Stimulated activated CD4-positive, alpha-beta T cell treated with anti-CD3 and anti-CD28 coated beads, Interleukin-1b, Interleukin-23, amount 100 ng/mL, for 24 hours (primary cell): ENCODE results near the gene ENTREP3.
A peak's percentile ranks its signal among the peaks of the same experiment; 100 is the strongest.
"Not testable (repeated sequence)": the region's sequence is repeated elsewhere in the genome, so short reads cannot be mapped to it uniquely, and the experiment has no call there.

ENCODE experiments used
- DNase-seq, 4 experiments: peaks; one replicate each; pipeline ENCODE4 v3.0.0-alpha.2; 2020; ENCODE audit warnings: low read depth in 4 of 4, low spot score in 1 of 4

The ENTREP3 gene

GRCh38 chr1:155253208-155253607 is 2.1 kb downstream of the ENTREP3 start:
- no peak for DNase-seq

GRCh38 chr1:155251566-155251965 is 3.7 kb downstream of the ENTREP3 start:
- no peak for DNase-seq

- peak; percentile 93 to 97 (median 96) for DNase-seq
These were observed 4.4 kb downstream of the ENTREP3 start for GRCh38 chr1:155250633-155251449.

- DNase-seq, result no peak
These were observed 5.0 kb downstream of the ENTREP3 start for GRCh38 chr1:155250246-155250632.

GRCh38 chr1:155247667-155248553 is 7.4 kb downstream of the ENTREP3 start:
- no peak for DNase-seq

- not testable (repeated sequence) for DNase-seq
These were observed 8.5 kb downstream of the ENTREP3 start for GRCh38 chr1:155246796-155247195.

- DNase-seq, result no peak
These were observed 10.1 kb downstream of the ENTREP3 start for GRCh38 chr1:155245163-155245524.

- peak; percentile 73 to 96 (median 80) for DNase-seq
These were observed 10.7 kb downstream of the ENTREP3 start for GRCh38 chr1:155244368-155245162.

- no peak for DNase-seq
These were observed 12.4 kb downstream of the ENTREP3 start for GRCh38 chr1:155242805-155243358.

- DNase-seq, result no peak
These were observed 13.4 kb downstream of the ENTREP3 start for GRCh38 chr1:155241841-155242264.

GRCh38 chr1:155241069-155241679 is 14.1 kb downstream of the ENTREP3 start:
- peak in 2 of 4 experiments; percentile 45 to 50 for DNase-seq

GRCh38 chr1:155236451-155236850 is 18.8 kb downstream of the ENTREP3 start:
- DNase-seq, result no peak

GRCh38 chr1:155235375-155235774 is 19.9 kb downstream of the ENTREP3 start:
- not testable (repeated sequence) for DNase-seq

- DNase-seq, result not testable (repeated sequence)
These were observed 21.8 kb downstream of the ENTREP3 start for GRCh38 chr1:155233502-155233901.

GRCh38 chr1:155232001-155232978 is 23.0 kb downstream of the ENTREP3 start:
- not testable (repeated sequence) for DNase-seq

GRCh38 chr1:155231302-155231701 is 24.0 kb downstream of the ENTREP3 start:
- DNase-seq, result not testable (repeated sequence)

- no peak for DNase-seq
These were observed 27.2 kb downstream of the ENTREP3 start for GRCh38 chr1:155228096-155228427.

GRCh38 chr1:155227261-155228095 is 27.8 kb downstream of the ENTREP3 start:
- DNase-seq, result peak; percentile 96 to 100 (median 99)
